H9 (cell line): ENCODE results near the gene UGT1A7. TPM values are rescaled to one million over a fixed set of nuclear protein-coding genes. Genes with fewer than 3 reads are reported as not detected.

Source experiments
- DNase-seq: peaks from one replicate; pipeline ENCODE4 v3.0.0-alpha.2; 2017
- H2AFZ ChIP-seq: one replicate; pipeline ENCODE4 v1.6.1; 2013; ENCODE audit warnings: mild to moderate bottlenecking, low read length, control low read depth, moderate library complexity
- H2AK5ac ChIP-seq: 2 replicates; pipeline ENCODE4 v1.6.1; 2013; ENCODE audit warnings: low read length, control low read depth, mixed read lengths; ENCODE audit not compliant: insufficient read length
- H2BK120ac ChIP-seq: one replicate; pipeline ENCODE4 v1.6.1; 2013; ENCODE audit warnings: low read depth, mild to moderate bottlenecking, low read length, control low read depth, inconsistent platforms; ENCODE audit not compliant: poor library complexity, severe bottlenecking
- H2BK12ac ChIP-seq: 2 replicates; pipeline ENCODE4 v1.6.1; 2013; ENCODE audit warnings: low read length, control low read depth, mixed read lengths, low read depth; ENCODE audit not compliant: insufficient read length
- H2BK15ac ChIP-seq: 2 replicates; pipeline ENCODE4 v1.6.1; 2013; ENCODE audit warnings: low read depth, low read length, control low read depth
- H2BK20ac ChIP-seq: one replicate; pipeline ENCODE4 v1.6.1; 2013; ENCODE audit warnings: low read depth, mild to moderate bottlenecking, low read length, control low read depth, inconsistent platforms; ENCODE audit not compliant: poor library complexity, severe bottlenecking
- H2BK5ac ChIP-seq: 2 replicates; pipeline ENCODE4 v1.6.1; 2013; ENCODE audit warnings: low read length, control low read depth, mixed read lengths; ENCODE audit not compliant: insufficient read length
- H3K14ac ChIP-seq: 2 replicates; pipeline ENCODE4 v1.6.1; 2013; ENCODE audit warnings: low read length, control low read depth; ENCODE audit not compliant: insufficient read depth
- H3K18ac ChIP-seq: 2 replicates; pipeline ENCODE4 v1.6.1; 2013; ENCODE audit warnings: low read depth, mild to moderate bottlenecking, mixed read lengths, low read length, control low read depth; ENCODE audit not compliant: insufficient read length
- H3K23ac ChIP-seq: 2 replicates; pipeline ENCODE4 v1.6.1; 2013; ENCODE audit warnings: low read length, control low read depth, mixed read lengths, low read depth; ENCODE audit not compliant: insufficient read length
- H3K23me2 ChIP-seq: 2 replicates; pipeline ENCODE4 v1.6.1; 2013; ENCODE audit warnings: low read depth, mild to moderate bottlenecking, mixed read lengths, low read length, control low read depth; ENCODE audit not compliant: insufficient read length, poor library complexity, severe bottlenecking
- H3K27ac ChIP-seq: 2 replicates; pipeline ENCODE4 v1.5.1; 2013; ENCODE audit warnings: low read length, control low read depth, mixed read lengths, low read depth; ENCODE audit not compliant: insufficient read length
- H3K27me3 ChIP-seq: 2 replicates; pipeline ENCODE4 v1.6.1; 2013; ENCODE audit warnings: low read length, control low read depth, inconsistent platforms; ENCODE audit not compliant: insufficient read depth
- H3K4ac ChIP-seq: 2 replicates; pipeline ENCODE4 v1.6.1; 2013; ENCODE audit warnings: low read depth, mild to moderate bottlenecking, control low read depth, inconsistent platforms, low read length, moderate library complexity
- H3K4me1 ChIP-seq: 2 replicates; pipeline ENCODE4 v1.6.1; 2013; ENCODE audit warnings: low read length, control low read depth, inconsistent platforms; ENCODE audit not compliant: insufficient read depth
- H3K4me2 ChIP-seq: 2 replicates; pipeline ENCODE4 v1.6.1; 2013; ENCODE audit warnings: low read length, control low read depth, mixed read lengths; ENCODE audit not compliant: insufficient read length, insufficient read depth
- H3K56ac ChIP-seq: 2 replicates; pipeline ENCODE4 v1.6.1; 2013; ENCODE audit warnings: low read depth, mild to moderate bottlenecking, mixed read lengths, low read length, control low read depth; ENCODE audit not compliant: insufficient read length
- H3K79me1 ChIP-seq: 2 replicates; pipeline ENCODE4 v1.6.1; 2013; ENCODE audit warnings: low read depth, mild to moderate bottlenecking, moderate library complexity, low read length, control low read depth, inconsistent platforms; ENCODE audit not compliant: insufficient read depth, poor library complexity, severe bottlenecking
- H3K79me2 ChIP-seq: 2 replicates; pipeline ENCODE4 v1.6.1; 2013; ENCODE audit warnings: low read length, control low read depth, inconsistent platforms; ENCODE audit not compliant: insufficient read depth
- H3K9ac ChIP-seq: 2 replicates; pipeline ENCODE4 v1.6.1; 2013; ENCODE audit warnings: low read length, control low read depth, mixed read lengths; ENCODE audit not compliant: insufficient read length; ENCODE audit errors: extremely low read depth
- H3K9me3 ChIP-seq: one replicate; pipeline ENCODE4 v1.6.1; 2013; ENCODE audit warnings: low read depth, low read length, inconsistent platforms; ENCODE audit not compliant: control insufficient read depth
- H3T11ph ChIP-seq: one replicate; pipeline ENCODE4 v1.6.1; 2013; ENCODE audit warnings: mild to moderate bottlenecking, low read length, control low read depth, inconsistent platforms
- H4K20me1 ChIP-seq: one replicate; pipeline ENCODE4 v1.6.1; 2013; ENCODE audit not compliant: control insufficient read depth, insufficient read length, insufficient read depth
- H4K5ac ChIP-seq: 2 replicates; pipeline ENCODE4 v1.6.1; 2013; ENCODE audit warnings: low read depth, mild to moderate bottlenecking, mixed read lengths, low read length, control low read depth; ENCODE audit not compliant: insufficient read length
- H4K8ac ChIP-seq: replicated peaks from 2 replicates; pipeline ENCODE4 v1.6.1; 2013; ENCODE audit warnings: low read length, control low read depth, mixed read lengths, low read depth; ENCODE audit not compliant: insufficient read length
- H4K91ac ChIP-seq: 2 replicates; pipeline ENCODE4 v1.6.1; 2013; ENCODE audit warnings: low read depth, mild to moderate bottlenecking, moderate library complexity, mixed read lengths, low read length, control low read depth; ENCODE audit not compliant: insufficient read length
- H3K27ac Mint-ChIP-seq, 3 experiments: 2 replicates in 2 of 3; 3 replicates in 1 of 3; pipeline ENCODE4 v1.8.0; 2020 to 2021; ENCODE audit warnings: mixed read lengths in 3 of 3, mild to moderate bottlenecking in 1 of 3, moderate library complexity in 1 of 3
- H3K27me3 Mint-ChIP-seq: 2 replicates; pipeline ENCODE4 v1.8.0; 2021; ENCODE audit warnings: low read depth, mild to moderate bottlenecking, moderate library complexity, mixed read lengths
- H3K36me3 Mint-ChIP-seq, 3 experiments: 2 replicates in 2 of 3; 3 replicates in 1 of 3; pipeline ENCODE4 v1.8.0; 2020 to 2021; ENCODE audit warnings: low read depth in 3 of 3, mixed read lengths in 3 of 3; ENCODE audit not compliant: insufficient read depth in 1 of 3
- H3K4me1 Mint-ChIP-seq, 2 experiments: 2 replicates each; pipeline ENCODE4 v1.8.0; 2020; ENCODE audit warnings: mixed read lengths in 2 of 2
- H3K4me3 Mint-ChIP-seq, 2 experiments: 2 replicates in 1 of 2; 3 replicates in 1 of 2; pipeline ENCODE4 v1.8.0; 2020 to 2021; ENCODE audit warnings: mild to moderate bottlenecking in 2 of 2, mixed read lengths in 2 of 2, moderate library complexity in 1 of 2
- H3K9me3 Mint-ChIP-seq, 2 experiments: 2 replicates in 1 of 2; 3 replicates in 1 of 2; pipeline ENCODE4 v1.8.0; 2020; ENCODE audit warnings: mild to moderate bottlenecking in 2 of 2, mixed read lengths in 2 of 2, moderate library complexity in 1 of 2
- WGBS: extraction: QIAGEN DNeasy Blood & Tissue Kit; methylation state at CpG from one replicate; pipeline ENCODE4 v1.1.7; 2013; ENCODE audit warnings: missing lambda C conversion rate, low lambda C conversion rate, mixed read lengths; ENCODE audit not compliant: insufficient read length; ENCODE audit errors: extremely low coverage; 5-methylcytosine and 5-hydroxymethylcytosine counted together
- total RNA-seq: library from RNA; stranded (reverse); gene quantifications from 2 replicates; pipeline ENCODE4 v1.2.1, GENCODE V29; 2021
- TF ChIP-seq, protein P1 (sequence below): fragments of 200-600 bp; sonication (generic); conservative IDR thresholded peaks from 3 replicates; pipeline ENCODE4 v1.8.0; 2021; ENCODE audit warnings: antibody characterized with exemption, mild to moderate bottlenecking

The UGT1A7 gene
- total RNA-seq, 1 experiment from 2014 or later: not detected

- Histone ChIP-seq H3K27me3 (no peaks in the 10 kb centered on the region), H4K20me1 (no peaks in the 10 kb centered on the region), H2AK5ac (no peak overlapping the region), H2AFZ (no peak overlapping the region), H2BK20ac (no peak overlapping the region), H4K91ac (no peak overlapping the region), H3K56ac (no peak overlapping the region), H3K9me3 (no peaks in the 10 kb centered on the region), H3K27ac (no peak overlapping the region), H3K4ac (no peak overlapping the region), H3K23me2 (no peaks in the 10 kb centered on the region), H3K23ac (no peak overlapping the region), H2BK12ac (no peak overlapping the region), H3K14ac (no peak overlapping the region), H3K18ac (no peak overlapping the region), H4K5ac (no peak overlapping the region), H3T11ph (no peak overlapping the region), H3K9ac (no peak overlapping the region), H3K4me2 (no peak overlapping the region), H2BK120ac (no peak overlapping the region), H4K8ac (no peak overlapping the region), H3K79me2 (no peaks in the 10 kb centered on the region), H2BK5ac (no peak overlapping the region), H3K4me1 (no peaks in the 10 kb centered on the region), H3K79me1 (no peaks in the 10 kb centered on the region), H2BK15ac (no peak overlapping the region)
- TF ChIP-seq, protein P1, sequence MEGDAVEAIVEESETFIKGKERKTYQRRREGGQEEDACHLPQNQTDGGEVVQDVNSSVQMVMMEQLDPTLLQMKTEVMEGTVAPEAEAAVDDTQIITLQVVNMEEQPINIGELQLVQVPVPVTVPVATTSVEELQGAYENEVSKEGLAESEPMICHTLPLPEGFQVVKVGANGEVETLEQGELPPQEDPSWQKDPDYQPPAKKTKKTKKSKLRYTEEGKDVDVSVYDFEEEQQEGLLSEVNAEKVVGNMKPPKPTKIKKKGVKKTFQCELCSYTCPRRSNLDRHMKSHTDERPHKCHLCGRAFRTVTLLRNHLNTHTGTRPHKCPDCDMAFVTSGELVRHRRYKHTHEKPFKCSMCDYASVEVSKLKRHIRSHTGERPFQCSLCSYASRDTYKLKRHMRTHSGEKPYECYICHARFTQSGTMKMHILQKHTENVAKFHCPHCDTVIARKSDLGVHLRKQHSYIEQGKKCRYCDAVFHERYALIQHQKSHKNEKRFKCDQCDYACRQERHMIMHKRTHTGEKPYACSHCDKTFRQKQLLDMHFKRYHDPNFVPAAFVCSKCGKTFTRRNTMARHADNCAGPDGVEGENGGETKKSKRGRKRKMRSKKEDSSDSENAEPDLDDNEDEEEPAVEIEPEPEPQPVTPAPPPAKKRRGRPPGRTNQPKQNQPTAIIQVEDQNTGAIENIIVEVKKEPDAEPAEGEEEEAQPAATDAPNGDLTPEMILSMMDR: no peak
- DNase-seq: no peak
- no CpG with 5 or more reads among the region's 2 CpGs for WGBS
- peaks cover 11% of the 10 kb centered on the region for H3K27me3 Mint-ChIP-seq
- peaks cover 8 to 14% (median 14%) of the 10 kb centered on the region in 3 experiments for H3K36me3 Mint-ChIP-seq
- H3K9me3 Mint-ChIP-seq: peaks cover 16 to 18% of the 10 kb centered on the region in 2 experiments
- H3K4me3 Mint-ChIP-seq: no peak overlapping the region
- H3K4me1 Mint-ChIP-seq: no peaks in the 10 kb centered on the region
- no peak overlapping the region for H3K27ac Mint-ChIP-seq
Observed at GRCh38 chr2:233651430-233651829, 30.3 kb upstream of the UGT1A7 start.
